HG03558 (cell line): ENCODE data around the gene PLCB3.

Experiments
- ATAC-seq: cut with Tn5 transposase; IDR thresholded peaks from one replicate; pipeline ENCODE4 v1.9.1; 2021; ENCODE audit warnings: moderate number of reproducible peaks; ENCODE audit not compliant: unreplicated experiment; ENCODE audit errors: extremely low read depth

Gene PLCB3

GRCh38 chr11:64247729-64248531 is 3.4 kb upstream of the PLCB3 start:
- no peak for ATAC-seq

- no peak for ATAC-seq
Observed at GRCh38 chr11:64248578-64248977, 2.8 kb upstream of the PLCB3 start.

- no peak for ATAC-seq
Observed at GRCh38 chr11:64249038-64249437, 2.3 kb upstream of the PLCB3 start.

GRCh38 chr11:64249563-64250414 is 1.5 kb upstream of the PLCB3 start:
- no peak for ATAC-seq

GRCh38 chr11:64250415-64251015 is 815 bp upstream of the PLCB3 start:
- no peak for ATAC-seq

GRCh38 chr11:64251753-64252002 is 348 bp downstream of the PLCB3 start:
- ATAC-seq, result no peak

GRCh38 chr11:64252003-64252872 is 908 bp downstream of the PLCB3 start:
- ATAC-seq, result no peak

GRCh38 chr11:64253043-64253442 is 1.7 kb downstream of the PLCB3 start:
- no peak for ATAC-seq

- ATAC-seq, result no peak
Observed at GRCh38 chr11:64253481-64253880, 2.2 kb downstream of the PLCB3 start.

GRCh38 chr11:64254326-64254725 is 3.0 kb downstream of the PLCB3 start:
- no peak for ATAC-seq

GRCh38 chr11:64255135-64256128 is 4.1 kb downstream of the PLCB3 start:
- ATAC-seq, result no peak

- ATAC-seq, result no peak
Observed at GRCh38 chr11:64256300-64256699, 5.0 kb downstream of the PLCB3 start.

GRCh38 chr11:64258356-64258755 is 7.0 kb downstream of the PLCB3 start:
- no peak for ATAC-seq

GRCh38 chr11:64258946-64259532 is 7.7 kb downstream of the PLCB3 start:
- ATAC-seq, result no peak

- no peak for ATAC-seq
Observed at GRCh38 chr11:64259533-64260067, 8.3 kb downstream of the PLCB3 start.

- no peak for ATAC-seq
Observed at GRCh38 chr11:64260147-64260708, 8.9 kb downstream of the PLCB3 start.

- ATAC-seq, result no peak
Observed at GRCh38 chr11:64261556-64262080, 10.3 kb downstream of the PLCB3 start.
